Hematopoietic multipotent progenitor cell treated with erythropoietin and hydrocortisone succinate and interleukin-3 and kit ligand, for 4 days (in vitro differentiated cells): Measurements from ENCODE around the gene FCRL5.
"Not testable (repeated sequence)": the region's sequence is repeated elsewhere in the genome, so short reads cannot be mapped to it uniquely, and the experiment has no call there.

ENCODE experiments used
- DNase-seq: peaks from one replicate; pipeline ENCODE4 v3.0.0-alpha.2; 2015

Gene FCRL5

GRCh38 chr1:157551694-157552693 is at the start of gene FCRL5:
FCRL5 (minus strand) TSS chr1:157552515; CDS start chr1:157552362, 153 bp downstream.
- no peak for DNase-seq

DNA sequence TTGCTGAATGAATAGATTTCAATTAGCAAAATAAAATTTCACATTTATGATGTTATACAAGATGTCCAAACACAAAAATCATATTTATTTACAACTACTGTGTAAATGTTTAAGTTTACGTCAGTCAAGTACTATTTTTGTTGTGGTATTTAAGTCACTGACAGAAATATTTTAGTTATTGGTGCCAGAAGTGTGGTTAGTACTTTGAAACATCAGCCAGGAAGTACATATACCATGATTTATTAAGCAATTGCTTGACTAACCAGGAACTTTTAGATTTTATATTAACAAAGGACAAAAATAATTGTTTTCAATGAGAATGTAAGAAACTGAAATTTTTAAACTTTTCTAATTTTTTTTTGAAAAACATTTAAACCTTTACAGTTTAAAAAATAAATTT is 47.9 kb upstream of the FCRL5 start:
- no peak for DNase-seq

- peak; percentile 16 for DNase-seq
Observed at GRCh38 chr1:157597959-157598667, 45.8 kb upstream of the FCRL5 start, which contains the start of gene FCRL4. FCRL4 (minus strand) TSS chr1:157598085; CDS start chr1:157597944, 141 bp downstream.

DNA sequence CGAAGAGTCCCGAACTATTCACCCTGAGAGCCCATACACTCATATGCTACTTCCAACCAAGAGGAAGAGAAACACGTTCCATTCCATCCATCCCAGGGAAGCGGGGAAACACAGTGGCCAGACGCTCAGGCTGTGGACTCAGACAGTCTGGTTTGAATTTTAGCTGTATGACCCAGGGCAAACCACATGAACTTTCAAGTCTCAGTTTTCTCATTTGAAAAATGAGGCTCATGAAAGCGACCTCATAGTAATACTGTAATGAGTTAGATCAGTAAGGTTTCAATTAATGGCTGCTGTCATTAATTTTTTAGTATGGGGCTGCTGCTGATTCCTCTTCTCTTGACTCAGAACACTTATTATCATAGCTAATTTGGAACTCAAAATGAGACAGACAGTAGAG is 44.1 kb upstream of the FCRL5 start:
- no peak for DNase-seq

- peak; percentile 85 for DNase-seq
Observed at GRCh38 chr1:157595356-157595755, 43.0 kb upstream of the FCRL5 start.

DNA sequence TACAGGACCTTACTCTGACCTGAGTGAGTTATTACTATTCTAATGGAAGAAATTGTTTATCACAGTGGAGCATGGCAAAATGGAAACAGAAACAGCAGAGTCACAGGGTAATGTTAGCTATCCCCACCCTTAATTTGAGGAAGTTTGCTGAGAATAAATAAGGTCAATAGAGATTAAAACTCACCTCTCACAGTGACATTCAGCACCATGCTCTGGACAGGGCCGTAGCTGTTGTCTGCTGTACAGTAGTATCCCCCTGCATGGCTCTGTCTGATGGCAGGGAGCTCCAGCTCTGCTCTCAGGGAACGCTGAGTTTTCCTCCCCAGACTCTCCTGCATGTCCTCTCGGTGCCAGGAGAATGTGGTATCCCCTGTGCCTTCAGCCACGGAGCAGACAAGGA is 33.7 kb upstream of the FCRL5 start:
- peak; percentile 43 for DNase-seq

GRCh38 chr1:157584503-157584902 is 32.2 kb upstream of the FCRL5 start:
- no peak for DNase-seq

DNA sequence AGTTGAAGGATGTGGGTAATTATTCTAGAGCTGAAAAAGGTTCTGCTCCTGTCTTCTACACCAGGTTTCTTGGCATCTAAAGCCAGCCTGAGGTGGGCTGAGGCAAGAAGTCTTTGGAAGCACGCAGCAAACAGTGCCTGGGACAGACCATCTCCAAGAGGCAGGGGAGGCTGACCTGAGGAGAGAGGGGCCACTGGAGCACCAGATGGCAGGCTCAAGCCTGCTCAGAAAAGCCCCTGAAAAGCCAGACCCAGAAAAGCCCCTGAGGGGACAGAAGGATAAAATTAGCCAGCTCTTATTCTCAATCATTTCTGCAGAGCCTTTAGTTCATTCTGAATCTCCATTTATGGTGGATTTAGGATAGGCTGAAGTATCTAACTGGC is 28.5 kb upstream of the FCRL5 start:
- DNase-seq: no peak

GRCh38 chr1:157580179-157580827 is 28.0 kb upstream of the FCRL5 start:
- peak; percentile 81 for DNase-seq

GRCh38 chr1:157577420-157577819 is 25.1 kb upstream of the FCRL5 start:
- peak; percentile 17 for DNase-seq

DNA sequence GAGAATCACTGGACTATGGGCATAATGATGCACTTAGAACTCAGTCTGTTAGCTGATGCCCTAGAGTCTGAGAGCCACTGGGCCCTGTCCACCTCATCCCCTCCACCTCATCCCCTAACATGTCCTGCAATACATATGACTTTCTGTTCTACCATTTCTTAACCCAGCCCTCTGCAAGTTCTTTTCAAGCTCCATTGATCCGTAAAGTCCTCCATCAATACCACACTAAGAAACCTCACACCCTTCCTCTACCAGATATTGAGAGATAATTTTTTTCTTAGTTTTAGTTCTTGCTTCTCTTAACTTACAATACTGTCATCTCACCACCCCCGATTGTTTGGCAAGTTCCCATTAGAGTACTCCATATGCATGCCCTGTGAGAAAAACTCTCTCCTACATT is 23.4 kb upstream of the FCRL5 start:
- DNase-seq: no peak

DNA sequence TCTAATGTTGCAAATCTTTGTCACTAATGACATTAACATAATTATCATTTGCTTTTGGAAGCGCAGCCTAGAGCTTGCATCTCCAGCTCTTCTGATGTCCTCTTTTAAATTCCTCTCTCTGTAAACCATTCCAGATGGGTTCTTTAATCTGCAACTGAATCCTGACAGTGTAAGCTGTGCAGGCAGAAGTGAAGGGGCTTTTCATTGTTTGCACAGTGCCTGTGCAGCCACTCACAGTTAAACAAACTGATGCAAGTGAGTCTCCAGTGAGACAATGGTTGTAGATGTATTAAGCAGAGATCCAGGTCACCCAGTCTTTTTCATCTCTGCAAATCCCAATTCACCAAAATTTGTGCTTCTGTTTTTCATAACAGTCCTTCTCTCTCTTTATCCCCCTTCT is 22.5 kb upstream of the FCRL5 start:
- DNase-seq: no peak

DNA sequence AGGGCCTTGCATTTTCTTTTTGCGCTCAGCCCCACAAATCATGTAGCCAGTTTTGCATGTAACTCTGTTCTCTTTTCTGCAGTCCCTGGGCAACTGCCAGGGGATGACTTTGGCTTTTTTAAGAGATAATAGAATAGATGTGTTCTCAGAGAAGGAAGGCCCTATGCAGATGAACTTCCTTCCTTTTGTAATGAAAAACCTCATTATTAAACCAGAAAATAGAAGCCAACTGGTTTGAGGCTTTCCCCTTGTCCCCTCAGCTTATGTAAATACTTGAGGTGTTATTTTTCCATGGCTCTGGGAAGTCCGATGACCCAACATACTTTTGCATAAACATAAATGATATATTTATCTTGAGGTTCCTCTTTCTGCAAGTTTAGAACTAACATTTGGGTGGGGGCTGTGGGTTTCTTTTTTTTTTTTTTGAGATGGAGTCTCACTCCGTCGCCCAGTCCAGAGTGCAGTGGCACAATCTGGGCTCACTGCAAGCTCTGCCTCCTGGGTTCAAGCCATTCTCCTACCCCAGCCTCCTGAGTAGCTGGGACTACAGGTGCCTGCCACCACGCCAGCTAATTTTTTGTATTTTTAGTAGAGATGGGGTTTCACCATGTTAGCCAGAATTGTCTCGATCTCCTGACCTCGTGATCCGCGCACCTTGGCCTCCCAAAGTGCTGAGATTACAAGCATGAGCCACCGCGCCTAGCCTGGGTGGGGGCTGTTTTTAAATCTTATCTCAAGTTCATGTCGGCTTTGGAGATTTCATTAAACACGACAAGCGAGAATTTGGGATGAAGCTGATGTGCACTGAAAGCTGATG is 14.4 kb upstream of the FCRL5 start:
- peak; percentile 93 for DNase-seq

- no peak for DNase-seq
Observed at GRCh38 chr1:157562515-157562914, 10.2 kb upstream of the FCRL5 start.

DNA sequence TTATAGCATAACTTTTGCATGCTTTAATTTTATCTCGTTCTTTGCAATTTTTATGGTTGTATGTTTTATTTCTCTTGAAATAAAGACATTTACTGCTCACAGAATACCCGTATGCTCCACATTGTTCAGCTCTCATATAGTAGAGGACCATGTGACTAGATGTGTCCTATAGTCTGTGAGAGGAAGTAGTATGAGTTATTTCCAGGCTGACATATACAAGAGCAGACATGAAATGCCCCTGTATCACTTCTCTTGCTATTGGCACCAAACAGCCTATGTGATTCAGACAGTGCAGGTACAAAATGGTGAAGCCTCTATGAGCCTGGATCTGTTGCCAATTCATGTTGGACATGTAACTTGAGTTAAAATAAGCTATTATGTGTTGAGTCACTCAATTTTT is 5.8 kb upstream of the FCRL5 start:
- no peak for DNase-seq

DNA sequence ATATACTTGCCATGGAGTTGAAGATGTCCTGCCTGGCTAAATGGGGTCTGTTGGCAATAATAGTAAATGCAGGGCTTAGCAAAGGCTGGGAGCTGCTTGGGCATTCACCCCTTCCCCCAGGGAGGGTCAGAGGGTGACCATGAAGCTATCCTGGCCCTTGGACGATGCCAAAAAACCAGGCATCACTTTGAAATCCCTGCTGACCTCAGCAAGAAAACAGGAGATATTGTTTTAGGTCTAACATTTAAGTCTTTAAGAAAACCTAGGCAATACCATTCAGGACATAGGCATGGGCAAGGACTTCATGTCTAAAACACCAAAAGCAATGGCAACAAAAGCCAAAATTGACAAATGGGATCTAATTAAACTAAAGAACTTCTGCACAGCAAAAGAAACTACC is 4.2 kb downstream of the FCRL5 start:
- DNase-seq: not testable (repeated sequence)

DNA sequence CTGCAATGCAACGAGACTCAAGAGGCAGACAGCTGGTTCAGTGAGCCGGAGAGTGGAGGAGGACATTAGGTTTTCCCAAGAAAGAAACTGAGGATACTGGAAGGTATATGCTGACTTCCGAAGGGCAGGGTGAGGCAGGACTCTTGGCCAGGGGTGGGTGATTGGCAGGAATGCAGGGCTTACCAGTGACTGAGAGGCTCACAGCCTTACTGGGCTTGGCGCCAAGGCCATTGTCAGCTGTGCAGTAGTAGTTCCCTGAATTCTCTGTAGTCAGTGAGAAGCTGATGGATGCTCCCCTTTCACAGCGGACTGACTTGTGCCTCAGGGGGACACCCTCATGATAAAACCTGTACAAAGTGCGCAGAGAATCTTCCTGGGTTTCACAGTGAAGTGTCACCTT is 9.6 kb downstream of the FCRL5 start:
- DNase-seq: peak; percentile 31

DNA sequence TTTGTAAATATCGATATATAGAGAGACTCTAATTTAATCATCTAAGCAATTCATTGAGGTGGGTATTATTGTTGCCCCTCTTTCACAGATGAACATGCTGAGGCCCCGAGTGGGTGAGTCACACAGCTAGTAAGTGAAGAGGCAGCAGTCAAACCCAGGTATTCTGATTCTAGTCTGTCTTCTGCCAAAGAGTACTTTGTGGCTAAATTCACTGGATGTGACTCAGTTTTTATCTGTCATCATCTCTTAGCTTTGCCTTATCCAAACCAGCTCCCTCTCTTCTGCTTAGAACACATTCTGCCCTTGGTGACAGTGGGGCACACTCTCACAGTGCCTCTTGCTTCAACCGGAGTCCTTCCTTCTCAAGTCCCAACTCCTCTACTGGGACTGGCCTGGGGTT is 11.5 kb downstream of the FCRL5 start:
- peak; percentile 19 for DNase-seq

GRCh38 chr1:157540160-157540748 is 12.1 kb downstream of the FCRL5 start:
- no peak for DNase-seq

DNA sequence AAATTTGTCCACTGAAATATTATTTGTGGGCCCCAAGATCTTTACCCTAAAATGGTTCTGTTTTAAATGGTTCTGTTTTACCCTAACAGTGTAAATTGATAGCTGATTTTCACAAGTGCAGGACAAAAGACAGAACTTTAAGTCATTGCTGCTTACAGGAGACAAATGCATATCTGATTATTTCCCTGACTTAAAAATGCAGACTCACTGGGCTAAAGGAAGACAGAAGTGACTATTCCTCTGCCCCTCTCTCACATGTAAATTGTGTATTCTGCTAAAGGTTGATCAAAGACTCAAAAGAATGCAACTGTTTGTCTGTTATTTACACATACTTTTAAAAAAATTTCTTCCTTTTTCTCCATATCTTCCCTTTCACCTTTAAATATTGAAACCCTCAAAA is 12.7 kb downstream of the FCRL5 start:
- DNase-seq: peak; percentile 29

- DNase-seq: no peak
Observed at GRCh38 chr1:157532569-157532968, 19.7 kb downstream of the FCRL5 start.
